ENCODE results near the gene TMEM63B. TPM values are rescaled to one million over a fixed set of nuclear protein-coding genes. Genes with fewer than 3 reads are reported as not detected.

Gene TMEM63B
- total and polyA plus RNA-seq, 9 of the 15 experiments (the other 6 are each of a cell fraction or from before 2014, with no cell fraction given): 0.14 to 39.4 (median 14.4) TPM

DNA sequence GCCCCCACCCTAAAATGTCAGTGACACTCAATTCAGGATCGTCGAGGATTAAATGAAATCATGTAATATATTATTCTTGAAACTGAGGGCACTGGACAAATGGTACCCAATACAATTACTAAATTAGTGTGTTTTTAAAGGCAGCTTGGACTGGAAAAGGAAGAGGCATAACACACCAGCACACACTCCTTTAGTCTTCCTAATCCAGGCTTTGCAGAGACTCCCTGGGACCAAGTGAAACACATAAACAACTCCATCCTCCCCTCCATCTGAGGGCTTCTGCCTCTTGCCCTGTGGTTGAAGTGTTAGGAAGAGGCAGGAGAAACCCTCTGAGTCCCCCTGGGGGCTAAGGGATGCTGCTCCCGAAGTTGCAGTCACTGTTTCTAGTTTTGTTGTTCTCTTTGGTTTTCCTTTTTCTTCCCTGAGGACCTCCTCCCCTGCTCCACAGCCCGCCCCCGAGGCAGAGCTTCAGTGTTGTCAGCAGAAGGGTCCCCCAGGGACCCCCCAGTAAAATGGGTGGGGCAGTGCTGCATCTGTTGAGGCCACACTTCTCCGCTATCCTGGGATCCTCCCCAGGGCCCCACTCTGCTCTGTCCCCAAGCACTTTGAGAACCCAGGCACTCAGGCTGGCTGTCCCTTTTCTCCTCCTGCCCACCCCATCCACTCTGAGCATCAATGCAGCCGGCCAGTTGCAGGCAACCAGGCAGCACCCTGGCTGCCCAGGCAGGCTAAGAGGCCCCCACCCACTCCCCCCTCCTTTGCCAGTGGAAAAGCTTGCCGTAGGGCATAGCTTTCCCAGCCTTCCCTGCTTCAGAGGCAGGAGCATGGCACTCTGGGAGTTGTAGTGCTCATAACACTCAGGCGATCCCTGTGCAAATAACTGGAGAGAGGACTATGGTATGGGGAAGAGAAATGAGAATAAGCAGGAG is 5.9 kb downstream of the TMEM63B start (continued):
- peak in 1 of 2 experiments; percentile 21; a peak in 1 of 4 replicates for TF ChIP-seq HDAC1 (IDR thresholded peaks at IDR 0.05)
- peak; percentile 75 to 85 for TF ChIP-seq SIX5 (IDR thresholded peaks at IDR 0.05; ENCODE audit: borderline replicate concordance in 1 of 2, insufficient read depth in 1 of 2, low read depth in 1 of 2, low read length in 2 of 2)
- TF ChIP-seq ATF7 (IDR thresholded peaks at IDR 0.05): peak; percentile 31; the same call in 1 of the 2 replicates
- peak in 1 of 2 experiments; percentile 14; a peak in 1 of 4 replicates for TF ChIP-seq RCOR1 (IDR thresholded peaks at IDR 0.05; ENCODE audit: borderline replicate concordance in 1 of 2, low read depth in 2 of 2, low read length in 2 of 2)
- TF ChIP-seq ZNF143 (CRISPR knock-in tag; IDR thresholded peaks at IDR 0.05): peak; percentile 84

DNA sequence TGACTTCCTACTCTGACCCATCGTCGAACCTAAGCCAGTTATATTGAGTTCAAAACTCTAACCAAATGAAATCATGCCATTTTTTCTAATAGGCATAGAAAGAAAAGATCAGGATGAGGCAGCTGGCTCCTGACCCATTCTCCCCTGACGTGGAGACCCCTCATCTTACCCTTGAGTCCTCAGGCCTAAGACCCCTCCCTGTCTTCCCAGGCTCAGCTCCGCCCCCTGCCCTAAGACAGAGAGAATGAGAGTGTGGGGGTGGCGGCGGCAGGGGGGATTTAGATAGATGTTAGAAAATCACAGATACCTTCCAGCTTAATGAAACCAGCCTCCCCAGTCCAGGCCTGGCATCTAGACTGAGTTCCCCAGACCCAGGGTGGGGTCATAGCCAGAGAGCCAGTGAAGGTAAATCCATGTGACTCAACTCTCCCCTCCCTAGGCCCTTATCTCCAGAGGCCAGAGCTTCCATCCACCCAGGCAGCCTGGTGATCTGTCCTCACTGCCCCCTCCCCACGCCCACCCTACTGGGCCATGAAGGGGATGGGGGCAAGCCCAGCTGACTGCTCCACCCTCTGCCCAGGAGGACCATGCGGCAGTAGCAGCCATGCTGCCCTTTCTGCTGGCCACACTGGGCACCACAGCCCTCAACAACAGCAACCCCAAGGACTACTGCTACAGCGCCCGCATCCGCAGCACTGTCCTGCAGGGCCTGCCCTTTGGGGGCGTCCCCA is 6.8 kb downstream of the TMEM63B start:
- peaks cover 53 to 74% of the 10 kb centered on the region in 2 experiments for H3K4me1 ChIP-seq (replicated peaks in 1 of 2; ENCODE audit: control insufficient read depth in 2 of 2, insufficient read depth in 2 of 2, low read length in 2 of 2)
- ChIA-PET CTCF (ENCODE audit: low intra/inter-chr PET ratio) (no interaction called here), POLR2A (interaction anchor here (0.6 to 5.0 kb wide), 11 partner anchors 10 to 113 kb away, joined by 3 to 29 read pairs (median 5); partner anchors contain the start of gene HSP90AB1)
- peaks cover 48% of the 10 kb centered on the region for H3K36me3 ChIP-seq (ENCODE audit: control insufficient read depth, insufficient read depth, low read length)
- DNase-seq (ENCODE audit: extremely low read depth in 1 of 4, low spot score in 3 of 4): peak; percentile 92 to 94 (median 93)
- H3K4me2 ChIP-seq (ENCODE audit: insufficient read depth, low read length): peak overlapping the region; percentile 87
- H3K9ac ChIP-seq (ENCODE audit: insufficient read depth in 1 of 2, low read depth in 2 of 2, low read length in 2 of 2): peak overlapping the region; percentile 51 to 89
- H3K27ac ChIP-seq (ENCODE audit: extremely low read depth, low read depth, low read length): peak overlapping the region; percentile 66
- 18% methylated on average over 12 of the region's 12 CpGs for WGBS (ENCODE audit: insufficient coverage, low coverage, missing lambda C conversion rate)
- H4K20me1 ChIP-seq (replicated peaks; ENCODE audit: control insufficient read depth, insufficient read depth, low read length): no peaks in the 10 kb centered on the region
- ATAC-seq: peak; percentile 83
- BruUV-seq (replicated peaks): no TSS peak
- intact Hi-C loops (cut with micrococcal nuclease): no loop called here
- no peaks in the 10 kb centered on the region for H3K27me3 ChIP-seq (ENCODE audit: control insufficient read depth in 2 of 2, insufficient read depth in 2 of 2, low read length in 2 of 2)
- peak; percentile 99 for FAIRE-seq
- H3K79me2 ChIP-seq (ENCODE audit: control insufficient read depth, insufficient read depth, low read length): peaks cover 55% of the 10 kb centered on the region
- no peaks in the 10 kb centered on the region for H3K9me3 ChIP-seq (replicated peaks; ENCODE audit: control insufficient read depth, insufficient read depth, low read depth, low read length)
- peak overlapping the region; percentile 35; the same call in 1 of the 2 replicates for H2AFZ ChIP-seq (ENCODE audit: low read depth, low read length)
- peak overlapping the region; percentile 12; the same call in 1 of the 2 replicates for H3K4me3 ChIP-seq
- no peaks in the 10 kb centered on the region for H3K9me1 ChIP-seq (ENCODE audit: control insufficient read depth, insufficient read depth, low read length)
- in situ Hi-C loops (cut with MboI): no loop called here
- TF ChIP-seq PTTG1 (tag; IDR thresholded peaks at IDR 0.05; ENCODE audit: low read depth) (no peak), KDM4B (IDR thresholded peaks at IDR 0.05; ENCODE audit: borderline replicate concordance in 2 of 2, low read depth in 1 of 2) (peak in 1 of 2 experiments; percentile 56; a peak in 1 of 4 replicates), PHTF2 (CRISPR knock-in tag; IDR thresholded peaks at IDR 0.05) (no peak)
- TF ChIP-seq, protein P1, sequence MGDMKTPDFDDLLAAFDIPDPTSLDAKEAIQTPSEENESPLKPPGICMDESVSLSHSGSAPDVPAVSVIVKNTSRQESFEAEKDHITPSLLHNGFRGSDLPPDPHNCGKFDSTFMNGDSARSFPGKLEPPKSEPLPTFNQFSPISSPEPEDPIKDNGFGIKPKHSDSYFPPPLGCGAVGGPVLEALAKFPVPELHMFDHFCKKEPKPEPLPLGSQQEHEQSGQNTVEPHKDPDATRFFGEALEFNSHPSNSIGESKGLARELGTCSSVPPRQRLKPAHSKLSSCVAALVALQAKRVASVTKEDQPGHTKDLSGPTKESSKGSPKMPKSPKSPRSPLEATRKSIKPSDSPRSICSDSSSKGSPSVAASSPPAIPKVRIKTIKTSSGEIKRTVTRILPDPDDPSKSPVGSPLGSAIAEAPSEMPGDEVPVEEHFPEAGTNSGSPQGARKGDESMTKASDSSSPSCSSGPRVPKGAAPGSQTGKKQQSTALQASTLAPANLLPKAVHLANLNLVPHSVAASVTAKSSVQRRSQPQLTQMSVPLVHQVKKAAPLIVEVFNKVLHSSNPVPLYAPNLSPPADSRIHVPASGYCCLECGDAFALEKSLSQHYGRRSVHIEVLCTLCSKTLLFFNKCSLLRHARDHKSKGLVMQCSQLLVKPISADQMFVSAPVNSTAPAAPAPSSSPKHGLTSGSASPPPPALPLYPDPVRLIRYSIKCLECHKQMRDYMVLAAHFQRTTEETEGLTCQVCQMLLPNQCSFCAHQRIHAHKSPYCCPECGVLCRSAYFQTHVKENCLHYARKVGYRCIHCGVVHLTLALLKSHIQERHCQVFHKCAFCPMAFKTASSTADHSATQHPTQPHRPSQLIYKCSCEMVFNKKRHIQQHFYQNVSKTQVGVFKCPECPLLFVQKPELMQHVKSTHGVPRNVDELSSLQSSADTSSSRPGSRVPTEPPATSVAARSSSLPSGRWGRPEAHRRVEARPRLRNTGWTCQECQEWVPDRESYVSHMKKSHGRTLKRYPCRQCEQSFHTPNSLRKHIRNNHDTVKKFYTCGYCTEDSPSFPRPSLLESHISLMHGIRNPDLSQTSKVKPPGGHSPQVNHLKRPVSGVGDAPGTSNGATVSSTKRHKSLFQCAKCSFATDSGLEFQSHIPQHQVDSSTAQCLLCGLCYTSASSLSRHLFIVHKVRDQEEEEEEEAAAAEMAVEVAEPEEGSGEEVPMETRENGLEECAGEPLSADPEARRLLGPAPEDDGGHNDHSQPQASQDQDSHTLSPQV (IDR thresholded peaks at IDR 0.05): peak; percentile 90
- TF ChIP-seq, protein P2, sequence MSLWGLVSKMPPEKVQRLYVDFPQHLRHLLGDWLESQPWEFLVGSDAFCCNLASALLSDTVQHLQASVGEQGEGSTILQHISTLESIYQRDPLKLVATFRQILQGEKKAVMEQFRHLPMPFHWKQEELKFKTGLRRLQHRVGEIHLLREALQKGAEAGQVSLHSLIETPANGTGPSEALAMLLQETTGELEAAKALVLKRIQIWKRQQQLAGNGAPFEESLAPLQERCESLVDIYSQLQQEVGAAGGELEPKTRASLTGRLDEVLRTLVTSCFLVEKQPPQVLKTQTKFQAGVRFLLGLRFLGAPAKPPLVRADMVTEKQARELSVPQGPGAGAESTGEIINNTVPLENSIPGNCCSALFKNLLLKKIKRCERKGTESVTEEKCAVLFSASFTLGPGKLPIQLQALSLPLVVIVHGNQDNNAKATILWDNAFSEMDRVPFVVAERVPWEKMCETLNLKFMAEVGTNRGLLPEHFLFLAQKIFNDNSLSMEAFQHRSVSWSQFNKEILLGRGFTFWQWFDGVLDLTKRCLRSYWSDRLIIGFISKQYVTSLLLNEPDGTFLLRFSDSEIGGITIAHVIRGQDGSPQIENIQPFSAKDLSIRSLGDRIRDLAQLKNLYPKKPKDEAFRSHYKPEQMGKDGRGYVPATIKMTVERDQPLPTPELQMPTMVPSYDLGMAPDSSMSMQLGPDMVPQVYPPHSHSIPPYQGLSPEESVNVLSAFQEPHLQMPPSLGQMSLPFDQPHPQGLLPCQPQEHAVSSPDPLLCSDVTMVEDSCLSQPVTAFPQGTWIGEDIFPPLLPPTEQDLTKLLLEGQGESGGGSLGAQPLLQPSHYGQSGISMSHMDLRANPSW (CRISPR knock-in tag; IDR thresholded peaks at IDR 0.05): no peak
